Activated CD4-positive, alpha-beta T cell treated with anti-CD3 and anti-CD28 coated beads for 24 hours (primary cell): Measurements from ENCODE around the gene NYNRIN.
A peak's percentile ranks its signal among the peaks of the same experiment; 100 is the strongest.

Source experiments
- DNase-seq, 2 donors: peaks; one replicate each; pipeline ENCODE4 v3.0.0-alpha.2; 2020; ENCODE audit warnings: low read depth in 2 of 2

Gene NYNRIN

GRCh38 chr14:24415421-24416253 is 16.8 kb downstream of the NYNRIN start:
- DNase-seq, result no peak

GRCh38 chr14:24416254-24416931 is 17.6 kb downstream of the NYNRIN start:
- no peak for DNase-seq

- no peak for DNase-seq
Observed at GRCh38 chr14:24416932-24417619, 18.3 kb downstream of the NYNRIN start.

GRCh38 chr14:24417832-24418491 is 19.2 kb downstream of the NYNRIN start:
- DNase-seq, result no peak

GRCh38 chr14:24418492-24418873 is 19.7 kb downstream of the NYNRIN start:
- DNase-seq, result no peak

GRCh38 chr14:24422261-24422660 is 23.5 kb downstream of the NYNRIN start:
- DNase-seq, result no peak

GRCh38 chr14:24422694-24423601 is 24.1 kb downstream of the NYNRIN start:
- DNase-seq, result no peak

GRCh38 chr14:24425704-24426103 is 26.9 kb downstream of the NYNRIN start:
- no peak for DNase-seq

- no peak for DNase-seq
Observed at GRCh38 chr14:24426150-24426911, 27.5 kb downstream of the NYNRIN start.

GRCh38 chr14:24426912-24427536 is 28.2 kb downstream of the NYNRIN start:
- no peak for DNase-seq

- DNase-seq, result no peak
Observed at GRCh38 chr14:24427537-24428508, 29.0 kb downstream of the NYNRIN start.

GRCh38 chr14:24428628-24429394 is 30.0 kb downstream of the NYNRIN start:
- no peak for DNase-seq

- peak; percentile 78 to 82 for DNase-seq
Observed at GRCh38 chr14:24429395-24430142, 30.8 kb downstream of the NYNRIN start, which contains the start of the genes CBLN3 and KHNYN. CBLN3 (minus strand) TSS chr14:24429668; CDS start chr14:24429054, 614 bp downstream. KHNYN (plus strand) TSS chr14:24429954; CDS start chr14:24430731, 777 bp downstream.

GRCh38 chr14:24430143-24430681 is 31.4 kb downstream of the NYNRIN start:
- DNase-seq, result peak; percentile 23 to 48

GRCh38 chr14:24430682-24431568 is 32.1 kb downstream of the NYNRIN start:
- DNase-seq, result peak; percentile 29 to 58
